WTC11 (cell line): ENCODE data around the gene AOAH. TPM values are rescaled to one million over a fixed set of nuclear protein-coding genes. Genes with fewer than 3 reads are reported as not detected.

ENCODE experiments used
- ATAC-seq: fragments of 200-7000 bp; cut with Tn5 transposase; 2 replicates; pipeline ENCODE4 v1.10.0; 2021; ENCODE audit warnings: mild to moderate bottlenecking, moderate library complexity
- CTCF ChIA-PET: fragments of 300-600 bp; sonication (Branson Sonifier 250); formaldehyde crosslinking; loops from one replicate; lab custom pipeline; 2021; ENCODE audit warnings: antibody characterized with exemption; lab: Charles Lee
- POLR2A ChIA-PET: fragments of 350-600 bp; sonication (Branson Sonifier 250); formaldehyde crosslinking; loops from one replicate; lab custom pipeline; 2021; ENCODE audit warnings: antibody characterized with exemption; lab: Charles Lee
- DNase-seq: peaks from one replicate; pipeline ENCODE4 v3.0.0; 2021; ENCODE audit warnings: low spot score
- H3K27ac Mint-ChIP-seq: 2 replicates; pipeline ENCODE4 v1.8.0; 2021; ENCODE audit warnings: mixed read lengths
- H3K27me3 Mint-ChIP-seq: 2 replicates; pipeline ENCODE4 v1.8.0; 2021; ENCODE audit warnings: low read depth, mild to moderate bottlenecking, moderate library complexity, mixed read lengths
- H3K36me3 Mint-ChIP-seq: 2 replicates; pipeline ENCODE4 v1.8.0; 2021; ENCODE audit warnings: mixed read lengths
- H3K4me1 Mint-ChIP-seq: 2 replicates; pipeline ENCODE4 v1.8.0; 2022; ENCODE audit warnings: mixed read lengths
- H3K4me3 Mint-ChIP-seq: 2 replicates; pipeline ENCODE4 v1.8.0; 2021; ENCODE audit warnings: mild to moderate bottlenecking, moderate library complexity, mixed read lengths
- H3K9me3 Mint-ChIP-seq: 2 replicates; pipeline ENCODE4 v1.8.0; 2021; ENCODE audit warnings: mixed read lengths
- AFF4 ChIP-seq: sonication (generic); formaldehyde crosslinking; IDR thresholded peaks from 2 replicates; pipeline ENCODE4 v1.8.1; 2023; ENCODE audit warnings: mild to moderate bottlenecking, missing genetic modification reagents, borderline replicate concordance
- E2F5 ChIP-seq: sonication (generic); formaldehyde crosslinking; IDR thresholded peaks from 2 replicates; pipeline ENCODE4 v1.8.1; 2022; ENCODE audit warnings: mild to moderate bottlenecking, moderate library complexity, missing genetic modification reagents
- ETV6 ChIP-seq: sonication (generic); formaldehyde crosslinking; IDR thresholded peaks from 2 replicates; pipeline ENCODE4 v1.8.1; 2022; ENCODE audit warnings: mild to moderate bottlenecking, missing genetic modification reagents
- FOXP1 ChIP-seq: sonication (generic); formaldehyde crosslinking; IDR thresholded peaks from 2 replicates; pipeline ENCODE4 v1.8.0; 2022; ENCODE audit warnings: missing genetic modification reagents, mild to moderate bottlenecking, moderate library complexity, borderline replicate concordance
- GRHL2 ChIP-seq: fragments of 250-450 bp; sonication (Bioruptor Pico); IDR thresholded peaks from 2 replicates; pipeline ENCODE4 v1.8.0; 2022; ENCODE audit warnings: mild to moderate bottlenecking, moderate library complexity; ENCODE audit not compliant: insufficient replicate concordance, severe bottlenecking
- GTF2I ChIP-seq: fragments of 250-450 bp; sonication (Bioruptor Pico); conservative IDR thresholded peaks from 2 replicates; pipeline ENCODE4 v1.4.0; 2021; ENCODE audit warnings: mild to moderate bottlenecking
- IRF2 ChIP-seq: sonication (generic); formaldehyde crosslinking; IDR thresholded peaks from 2 replicates; pipeline ENCODE4 v1.8.0; 2022; ENCODE audit warnings: low read depth, missing genetic modification reagents, borderline replicate concordance
- MLX ChIP-seq: sonication (generic); formaldehyde crosslinking; IDR thresholded peaks from 2 replicates; pipeline ENCODE4 v1.8.1; 2023; ENCODE audit warnings: mild to moderate bottlenecking, missing genetic modification reagents, moderate library complexity
- SMAD3 ChIP-seq: sonication (generic); formaldehyde crosslinking; IDR thresholded peaks from 2 replicates; pipeline ENCODE4 v1.8.0; 2022; ENCODE audit warnings: missing genetic modification reagents, mild to moderate bottlenecking, borderline replicate concordance
- STAT6 ChIP-seq: sonication (generic); formaldehyde crosslinking; conservative IDR thresholded peaks from 2 replicates; pipeline ENCODE4 v1.8.1; 2023; ENCODE audit warnings: mild to moderate bottlenecking, low read depth, missing genetic modification reagents, moderate library complexity
- TEAD1 ChIP-seq: sonication (generic); formaldehyde crosslinking; IDR thresholded peaks from 2 replicates; pipeline ENCODE4 v1.8.0; 2022; ENCODE audit warnings: mild to moderate bottlenecking, missing genetic modification reagents
- TP53 ChIP-seq: sonication (generic); formaldehyde crosslinking; IDR thresholded peaks from 2 replicates; pipeline ENCODE4 v1.8.1; 2023; ENCODE audit warnings: mild to moderate bottlenecking, missing genetic modification reagents
- USF2 ChIP-seq: sonication (generic); formaldehyde crosslinking; IDR thresholded peaks from 2 replicates; pipeline ENCODE4 v1.8.1; 2023; ENCODE audit warnings: mild to moderate bottlenecking, missing genetic modification reagents, moderate library complexity
- ZNF232 ChIP-seq: sonication (generic); formaldehyde crosslinking; IDR thresholded peaks from 2 replicates; pipeline ENCODE4 v1.8.0; 2022; ENCODE audit warnings: mild to moderate bottlenecking, missing genetic modification reagents
- ZNF317 ChIP-seq: sonication (generic); formaldehyde crosslinking; IDR thresholded peaks from 2 replicates; pipeline ENCODE4 v1.8.1; 2023; ENCODE audit warnings: low read depth, mild to moderate bottlenecking, moderate library complexity, missing genetic modification reagents, borderline replicate concordance
- ZNF416 ChIP-seq: fragments of 250-450 bp; sonication (Bioruptor Pico); IDR thresholded peaks from 2 replicates; pipeline ENCODE4 v1.9.0; 2021; ENCODE audit warnings: mild to moderate bottlenecking, inconsistent platforms
- ZNF423 ChIP-seq: fragments of 250-450 bp; sonication (Bioruptor Pico); IDR thresholded peaks from 2 replicates; pipeline ENCODE4 v2.1.2; 2022; ENCODE audit warnings: mild to moderate bottlenecking, moderate library complexity
- total RNA-seq: library from RNA; stranded (reverse); gene quantifications from 3 replicates; pipeline ENCODE4 v1.2.3, GENCODE V29; 2021
- TF ChIP-seq, protein P1 (sequence below): sonication (generic); formaldehyde crosslinking; conservative IDR thresholded peaks from 2 replicates; pipeline ENCODE4 v1.8.1; 2022; ENCODE audit warnings: mild to moderate bottlenecking, missing genetic modification reagents
- TF ChIP-seq, protein P2 (sequence below): fragments of 250-450 bp; sonication (Bioruptor Pico); IDR thresholded peaks from 2 replicates; pipeline ENCODE4 v2.1.2; 2022; ENCODE audit warnings: mild to moderate bottlenecking, moderate library complexity
- TF ChIP-seq, protein P3 (sequence below): sonication (generic); formaldehyde crosslinking; IDR thresholded peaks from 2 replicates; pipeline ENCODE4 v1.8.0; 2023; ENCODE audit warnings: missing genetic modification reagents, mild to moderate bottlenecking, borderline replicate concordance

AOAH gene
- total RNA-seq, 1 experiment from 2014 or later: 0.31 TPM

GRCh38 chr7:36690041-36690440 is 34.3 kb downstream of the AOAH start:
- ChIA-PET CTCF (interaction anchor here (0.7 kb wide), 1 partner anchor 19 kb away, joined by 4 read pairs; no protein-coding TSS in a partner anchor), POLR2A (no interaction called here)
- Mint-ChIP-seq H3K9me3 (no peaks in the 10 kb centered on the region), H3K27ac (no peak overlapping the region), H3K36me3 (no peaks in the 10 kb centered on the region), H3K4me3 (no peak overlapping the region), H3K4me1 (peaks cover 15% of the 10 kb centered on the region), H3K27me3 (no peaks in the 10 kb centered on the region)
- TF ChIP-seq ZNF416 (CRISPR knock-in tag) (no peak), IRF2 (CRISPR knock-in tag) (no peak), AFF4 (CRISPR knock-in tag) (no peak), ZNF232 (CRISPR knock-in tag) (no peak), ZNF317 (CRISPR knock-in tag) (no peak), MLX (no peak), GRHL2 (CRISPR knock-in tag) (no peak), ETV6 (no peak), SMAD3 (CRISPR knock-in tag) (no peak), E2F5 (CRISPR knock-in tag) (no peak), TEAD1 (no peak), TP53 (CRISPR knock-in tag) (no peak)
- TF ChIP-seq, protein P1, sequence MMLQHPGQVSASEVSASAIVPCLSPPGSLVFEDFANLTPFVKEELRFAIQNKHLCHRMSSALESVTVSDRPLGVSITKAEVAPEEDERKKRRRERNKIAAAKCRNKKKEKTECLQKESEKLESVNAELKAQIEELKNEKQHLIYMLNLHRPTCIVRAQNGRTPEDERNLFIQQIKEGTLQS: no peak
- ATAC-seq: no peak
- DNase-seq: no peak

DNA sequence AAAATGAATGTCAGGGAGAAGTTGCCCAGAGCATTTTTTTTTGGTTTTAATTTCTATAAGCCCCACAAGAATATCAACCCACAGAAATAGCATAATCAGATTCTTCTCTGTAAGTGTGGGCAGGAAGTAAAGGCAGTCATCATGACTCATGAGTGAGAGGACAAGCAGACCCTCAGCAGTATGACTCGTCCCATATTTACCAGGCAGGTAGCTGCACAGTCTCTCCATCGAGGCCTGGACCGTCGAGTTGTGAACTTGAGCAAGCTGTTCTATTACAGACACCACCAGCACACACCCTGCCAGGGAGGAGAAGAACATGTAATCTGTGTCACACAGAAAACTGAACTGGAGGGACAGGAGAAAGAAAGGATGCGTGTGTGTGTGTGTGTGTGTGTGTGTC is 37.8 kb downstream of the AOAH start:
- POLR2A ChIA-PET: no interaction called here
- Mint-ChIP-seq H3K27ac (no peak overlapping the region; the same call in 1 of the 2 replicates), H3K36me3 (no peaks in the 10 kb centered on the region), H3K27me3 (no peaks in the 10 kb centered on the region), H3K4me3 (no peak overlapping the region), H3K4me1 (peaks cover 15% of the 10 kb centered on the region), H3K9me3 (no peaks in the 10 kb centered on the region)
- ATAC-seq: no peak
- CTCF ChIA-PET: interaction anchor here (0.7 kb wide), 1 partner anchor 136 kb away, joined by 3 read pairs; no protein-coding TSS in a partner anchor
- no peak for DNase-seq
- TF ChIP-seq GTF2I (CRISPR knock-in tag) (no peak), FOXP1 (no peak), ZNF423 (CRISPR knock-in tag) (no peak), STAT6 (no peak), USF2 (CRISPR knock-in tag) (no peak)
- TF ChIP-seq, protein P2, sequence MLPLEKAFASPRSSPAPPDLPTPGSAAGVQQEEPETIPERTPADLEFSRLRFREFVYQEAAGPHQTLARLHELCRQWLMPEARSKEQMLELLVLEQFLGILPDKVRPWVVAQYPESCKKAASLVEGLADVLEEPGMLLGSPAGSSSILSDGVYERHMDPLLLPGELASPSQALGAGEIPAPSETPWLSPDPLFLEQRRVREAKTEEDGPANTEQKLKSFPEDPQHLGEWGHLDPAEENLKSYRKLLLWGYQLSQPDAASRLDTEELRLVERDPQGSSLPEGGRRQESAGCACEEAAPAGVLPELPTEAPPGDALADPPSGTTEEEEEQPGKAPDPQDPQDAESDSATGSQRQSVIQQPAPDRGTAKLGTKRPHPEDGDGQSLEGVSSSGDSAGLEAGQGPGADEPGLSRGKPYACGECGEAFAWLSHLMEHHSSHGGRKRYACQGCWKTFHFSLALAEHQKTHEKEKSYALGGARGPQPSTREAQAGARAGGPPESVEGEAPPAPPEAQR (CRISPR knock-in tag): no peak
- TF ChIP-seq, protein P3, sequence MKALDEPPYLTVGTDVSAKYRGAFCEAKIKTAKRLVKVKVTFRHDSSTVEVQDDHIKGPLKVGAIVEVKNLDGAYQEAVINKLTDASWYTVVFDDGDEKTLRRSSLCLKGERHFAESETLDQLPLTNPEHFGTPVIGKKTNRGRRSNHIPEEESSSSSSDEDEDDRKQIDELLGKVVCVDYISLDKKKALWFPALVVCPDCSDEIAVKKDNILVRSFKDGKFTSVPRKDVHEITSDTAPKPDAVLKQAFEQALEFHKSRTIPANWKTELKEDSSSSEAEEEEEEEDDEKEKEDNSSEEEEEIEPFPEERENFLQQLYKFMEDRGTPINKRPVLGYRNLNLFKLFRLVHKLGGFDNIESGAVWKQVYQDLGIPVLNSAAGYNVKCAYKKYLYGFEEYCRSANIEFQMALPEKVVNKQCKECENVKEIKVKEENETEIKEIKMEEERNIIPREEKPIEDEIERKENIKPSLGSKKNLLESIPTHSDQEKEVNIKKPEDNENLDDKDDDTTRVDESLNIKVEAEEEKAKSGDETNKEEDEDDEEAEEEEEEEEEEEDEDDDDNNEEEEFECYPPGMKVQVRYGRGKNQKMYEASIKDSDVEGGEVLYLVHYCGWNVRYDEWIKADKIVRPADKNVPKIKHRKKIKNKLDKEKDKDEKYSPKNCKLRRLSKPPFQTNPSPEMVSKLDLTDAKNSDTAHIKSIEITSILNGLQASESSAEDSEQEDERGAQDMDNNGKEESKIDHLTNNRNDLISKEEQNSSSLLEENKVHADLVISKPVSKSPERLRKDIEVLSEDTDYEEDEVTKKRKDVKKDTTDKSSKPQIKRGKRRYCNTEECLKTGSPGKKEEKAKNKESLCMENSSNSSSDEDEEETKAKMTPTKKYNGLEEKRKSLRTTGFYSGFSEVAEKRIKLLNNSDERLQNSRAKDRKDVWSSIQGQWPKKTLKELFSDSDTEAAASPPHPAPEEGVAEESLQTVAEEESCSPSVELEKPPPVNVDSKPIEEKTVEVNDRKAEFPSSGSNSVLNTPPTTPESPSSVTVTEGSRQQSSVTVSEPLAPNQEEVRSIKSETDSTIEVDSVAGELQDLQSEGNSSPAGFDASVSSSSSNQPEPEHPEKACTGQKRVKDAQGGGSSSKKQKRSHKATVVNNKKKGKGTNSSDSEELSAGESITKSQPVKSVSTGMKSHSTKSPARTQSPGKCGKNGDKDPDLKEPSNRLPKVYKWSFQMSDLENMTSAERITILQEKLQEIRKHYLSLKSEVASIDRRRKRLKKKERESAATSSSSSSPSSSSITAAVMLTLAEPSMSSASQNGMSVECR (CRISPR knock-in tag): no peak
